Measurements from ENCODE around the gene GALNT9. TPM values are rescaled to one million over a fixed set of nuclear protein-coding genes. Genes with fewer than 3 reads are reported as not detected.

The GALNT9 gene
- total RNA-seq, 1 donor from 2014 or later: not detected

GRCh38 chr12:132194056-132194455 is 135.3 kb downstream of the GALNT9 start:
- TF ChIP-seq EZH2 (IDR thresholded peaks at IDR 0.05) (no peak), CTCF (IDR thresholded peaks at IDR 0.05) (peak; percentile 54), EZH2phosphoT487 (IDR thresholded peaks at IDR 0.05) (no peak)
- no peak overlapping the region for H3K27ac ChIP-seq
- no peaks in the 10 kb centered on the region for H3K79me2 ChIP-seq (ENCODE audit: low read depth)
- H3K4me1 Mint-ChIP-seq: peaks cover 10% of the 10 kb centered on the region
- H3K27ac Mint-ChIP-seq: no peak overlapping the region
- no peak overlapping the region for H3K4me3 Mint-ChIP-seq
- DNase-seq (ENCODE audit: low spot score): peak; percentile 44
- no peaks in the 10 kb centered on the region for H3K36me3 ChIP-seq
- peaks cover 31% of the 10 kb centered on the region for H3K27me3 Mint-ChIP-seq (ENCODE audit: insufficient read depth, low read depth)
- peaks cover 17% of the 10 kb centered on the region for H3K4me1 ChIP-seq
- no peak overlapping the region for H3K4me2 ChIP-seq
- H3K36me3 Mint-ChIP-seq: peaks cover 6% of the 10 kb centered on the region
- no peak overlapping the region for H3K9ac ChIP-seq
- H2AFZ ChIP-seq (replicated peaks): no peak overlapping the region
- H4K20me1 ChIP-seq (ENCODE audit: low read depth): peaks cover 3% of the 10 kb centered on the region
- H3K9me3 Mint-ChIP-seq: peaks cover 9% of the 10 kb centered on the region
- H3K27me3 ChIP-seq: peaks cover 87% of the 10 kb centered on the region
- H3F3A ChIP-seq (ENCODE audit: low read depth): peaks cover 7% of the 10 kb centered on the region
- no peaks in the 10 kb centered on the region for H3K9me3 ChIP-seq (ENCODE audit: low read depth)
- no peak overlapping the region for H3K4me3 ChIP-seq

GRCh38 chr12:132191715-132192553 is 137.5 kb downstream of the GALNT9 start:
- H3K4me3 Mint-ChIP-seq: no peak overlapping the region
- no peak overlapping the region for H3K27ac Mint-ChIP-seq
- Histone ChIP-seq H4K20me1 (ENCODE audit: low read depth) (peaks cover 3% of the 10 kb centered on the region), H3K27me3 (peaks cover 100% of the 10 kb centered on the region), H3K79me2 (ENCODE audit: low read depth) (no peaks in the 10 kb centered on the region), H3K4me1 (peaks cover 17% of the 10 kb centered on the region), H3K27ac (no peak overlapping the region), H3K9me3 (ENCODE audit: low read depth) (no peaks in the 10 kb centered on the region), H2AFZ (replicated peaks) (no peak overlapping the region), H3K4me2 (no peak overlapping the region), H3K36me3 (no peaks in the 10 kb centered on the region), H3F3A (ENCODE audit: low read depth) (peaks cover 15% of the 10 kb centered on the region), H3K4me3 (no peak overlapping the region), H3K9ac (no peak overlapping the region)
- peaks cover 9% of the 10 kb centered on the region for H3K9me3 Mint-ChIP-seq
- peaks cover 6% of the 10 kb centered on the region for H3K36me3 Mint-ChIP-seq
- peaks cover 33% of the 10 kb centered on the region for H3K27me3 Mint-ChIP-seq (ENCODE audit: insufficient read depth, low read depth)
- DNase-seq (ENCODE audit: low spot score): no peak
- H3K4me1 Mint-ChIP-seq: peaks cover 10% of the 10 kb centered on the region
- TF ChIP-seq EZH2phosphoT487 (IDR thresholded peaks at IDR 0.05) (no peak), EZH2 (IDR thresholded peaks at IDR 0.05) (no peak), CTCF (IDR thresholded peaks at IDR 0.05) (no peak)

GRCh38 chr12:132190834-132191500 is 138.4 kb downstream of the GALNT9 start:
- H3K4me3 ChIP-seq: no peak overlapping the region
- TF ChIP-seq EZH2 (IDR thresholded peaks at IDR 0.05): no peak
- no peaks in the 10 kb centered on the region for H3K36me3 ChIP-seq
- H3K4me1 ChIP-seq: peaks cover 10% of the 10 kb centered on the region
- Mint-ChIP-seq H3K9me3 (peaks cover 9% of the 10 kb centered on the region), H3K36me3 (peaks cover 6% of the 10 kb centered on the region), H3K27ac (no peak overlapping the region), H3K4me1 (peaks cover 12% of the 10 kb centered on the region), H3K27me3 (ENCODE audit: insufficient read depth, low read depth) (peaks cover 41% of the 10 kb centered on the region), H3K4me3 (peak overlapping the region; percentile 68)
- H3K9ac ChIP-seq: no peak overlapping the region
- H3K27me3 ChIP-seq: peaks cover 100% of the 10 kb centered on the region
- peaks cover 16% of the 10 kb centered on the region for H3F3A ChIP-seq (ENCODE audit: low read depth)
- peaks cover 3% of the 10 kb centered on the region for H4K20me1 ChIP-seq (ENCODE audit: low read depth)
- H3K79me2 ChIP-seq (ENCODE audit: low read depth): no peaks in the 10 kb centered on the region
- no peak overlapping the region for H3K27ac ChIP-seq
- H3K4me2 ChIP-seq: no peak overlapping the region
- no peak overlapping the region for H2AFZ ChIP-seq (replicated peaks)
- no peak for DNase-seq (ENCODE audit: low spot score)
- no peaks in the 10 kb centered on the region for H3K9me3 ChIP-seq (ENCODE audit: low read depth)
